Sigmoid colon (tissue), 7 donors: ENCODE results near the gene SH3TC1. TPM values are rescaled to one million over a fixed set of nuclear protein-coding genes. Genes with fewer than 3 reads are reported as not detected.

Experiments
- DNase-seq: peaks from one replicate; pipeline ENCODE4 v3.0.0-alpha.2; 2019
- H3K27ac ChIP-seq, 4 donors: fragments of 200-600 bp; sonication (generic); one replicate each; pipeline ENCODE4 v1.5.1; 2016 to 2019; ENCODE audit warnings: mild to moderate bottlenecking in 1 of 4
- H3K27me3 ChIP-seq, 3 donors: fragments of 200-600 bp; sonication (generic); one replicate each; pipeline ENCODE4 v1.5.1; 2019; ENCODE audit warnings: mild to moderate bottlenecking in 1 of 3
- H3K36me3 ChIP-seq, 4 donors: fragments of 200-600 bp; sonication (generic); one replicate each; pipeline ENCODE4 v1.5.1; 2016 to 2019
- H3K4me1 ChIP-seq, 4 donors: fragments of 200-600 bp; sonication (generic); one replicate each; pipeline ENCODE4 v1.5.1; 2017 to 2019
- H3K4me3 ChIP-seq, 4 donors: fragments of 200-600 bp; sonication (generic); one replicate each; pipeline ENCODE4 v1.5.1; 2017 to 2019; ENCODE audit warnings: mild to moderate bottlenecking in 2 of 4, moderate library complexity in 1 of 4
- H3K9me3 ChIP-seq, 4 donors: fragments of 200-600 bp in 3 of 4; sonication (generic) in 3 of 4; one replicate each; pipeline versions ENCODE4 v1.5.1 to v1.6.1; 2013 to 2019
- EP300 ChIP-seq, 4 donors: sonication (generic); formaldehyde crosslinking; IDR thresholded peaks; one replicate each; pipeline ENCODE4 v1.6.1; 2017; ENCODE audit warnings: antibody characterized with exemption in 4 of 4
- POLR2A ChIP-seq, 2 donors: fragments of 450-650 bp; IDR thresholded peaks; one replicate each; pipeline ENCODE4 v1.6.1; 2016; ENCODE audit warnings: antibody characterized with exemption in 2 of 2, mild to moderate bottlenecking in 2 of 2, moderate library complexity in 2 of 2
- POLR2AphosphoS5 ChIP-seq, 4 donors: sonication (generic); formaldehyde crosslinking; IDR thresholded peaks; one replicate each; pipeline ENCODE4 v1.6.1; 2017; ENCODE audit warnings: antibody characterized with exemption in 4 of 4
- WGBS, 2 donors: extraction: QIAGEN DNeasy Blood & Tissue Kit; methylation state at CpG; one replicate each; pipeline ENCODE4 v1.1.7; 2013; 5-methylcytosine and 5-hydroxymethylcytosine counted together
- intact Hi-C: fragments of 100-400 bp; cut with DNase I; formaldehyde crosslinking; loops from one replicate; pipeline ENCODE4 v1.15.1; 2023
- polyA plus RNA-seq, 3 donors: library from polyadenylated mRNA; stranded (reverse); fragments of 200-250 nt; gene quantifications; one replicate each; pipeline ENCODE4 v1.2.3, GENCODE V29; 2013
- total RNA-seq, 4 donors: library from RNA; depleted of rRNA; stranded (reverse); fragments of >200 nt; gene quantifications; one replicate each; pipeline ENCODE4 v1.1.0, GENCODE V29; 2016
- TF ChIP-seq, protein P1 (sequence below), 4 experiments: fragments of 450-650 bp in 3 of 4; fragments of 200-600 bp in 1 of 4; IDR thresholded peaks; one replicate each; pipeline ENCODE4 v1.5.1; 2016 to 2019; ENCODE audit warnings: antibody characterized with exemption in 4 of 4, mild to moderate bottlenecking in 3 of 4, moderate library complexity in 2 of 4
- donor health status: healthy with polysubstance abuse.
- donor health status: Bipolar disorder and iron deficiency.
- donor health status: healthy.

SH3TC1 gene
- total and polyA plus RNA-seq, 7 donors = 3.0 to 24.4 (median 7.8) TPM

DNA sequence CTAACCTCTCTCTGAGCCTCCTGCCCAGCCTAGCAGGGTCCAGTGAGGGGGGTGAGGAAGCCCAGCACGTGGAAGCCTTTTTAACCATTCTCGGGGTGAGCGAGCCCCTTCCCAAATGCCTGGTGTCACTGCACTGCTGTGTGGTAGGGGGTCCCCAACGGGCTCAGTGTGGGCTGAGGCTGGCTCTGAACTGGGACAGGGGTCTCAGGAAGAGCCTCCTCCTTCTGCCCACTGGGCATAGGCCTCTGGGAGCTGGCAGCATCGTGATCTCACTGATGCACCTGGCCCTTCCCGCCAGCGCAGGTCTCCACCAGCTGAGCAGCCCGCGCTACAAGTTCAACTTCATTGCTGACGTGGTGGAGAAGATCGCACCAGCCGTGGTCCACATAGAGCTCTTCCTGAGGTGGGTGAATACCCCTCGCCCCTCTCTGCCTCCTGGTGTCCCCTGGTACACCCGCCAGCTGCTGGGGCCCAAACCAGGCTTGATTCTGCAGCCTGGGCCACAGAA is 83.1 kb downstream of the SH3TC1 start:
- WGBS, 2 donors = 82 to 86% methylated on average over 14 of the region's 14 CpGs
- H3K27me3 ChIP-seq = no peaks in the 10 kb centered on the region
- peaks cover 0 to 61% (median 55%) of the 10 kb centered on the region in 4 donors for H3K4me1 ChIP-seq
- peak; percentile 57 for DNase-seq
- H3K9me3 ChIP-seq = no peaks in the 10 kb centered on the region
- TF ChIP-seq, protein P1, sequence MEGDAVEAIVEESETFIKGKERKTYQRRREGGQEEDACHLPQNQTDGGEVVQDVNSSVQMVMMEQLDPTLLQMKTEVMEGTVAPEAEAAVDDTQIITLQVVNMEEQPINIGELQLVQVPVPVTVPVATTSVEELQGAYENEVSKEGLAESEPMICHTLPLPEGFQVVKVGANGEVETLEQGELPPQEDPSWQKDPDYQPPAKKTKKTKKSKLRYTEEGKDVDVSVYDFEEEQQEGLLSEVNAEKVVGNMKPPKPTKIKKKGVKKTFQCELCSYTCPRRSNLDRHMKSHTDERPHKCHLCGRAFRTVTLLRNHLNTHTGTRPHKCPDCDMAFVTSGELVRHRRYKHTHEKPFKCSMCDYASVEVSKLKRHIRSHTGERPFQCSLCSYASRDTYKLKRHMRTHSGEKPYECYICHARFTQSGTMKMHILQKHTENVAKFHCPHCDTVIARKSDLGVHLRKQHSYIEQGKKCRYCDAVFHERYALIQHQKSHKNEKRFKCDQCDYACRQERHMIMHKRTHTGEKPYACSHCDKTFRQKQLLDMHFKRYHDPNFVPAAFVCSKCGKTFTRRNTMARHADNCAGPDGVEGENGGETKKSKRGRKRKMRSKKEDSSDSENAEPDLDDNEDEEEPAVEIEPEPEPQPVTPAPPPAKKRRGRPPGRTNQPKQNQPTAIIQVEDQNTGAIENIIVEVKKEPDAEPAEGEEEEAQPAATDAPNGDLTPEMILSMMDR (IDR thresholded peaks at IDR 0.05) = no peak
- no peak for TF ChIP-seq EP300 (IDR thresholded peaks at IDR 0.05)
- TF ChIP-seq POLR2A (IDR thresholded peaks at IDR 0.05) = no peak
- TF ChIP-seq POLR2AphosphoS5 (IDR thresholded peaks at IDR 0.05) = no peak
- no peaks in the 10 kb centered on the region for H3K36me3 ChIP-seq
- intact Hi-C loops = no loop called here
- H3K27ac ChIP-seq = peak overlapping the region; percentile 23 to 72 (median 60)
- no peak overlapping the region for H3K4me3 ChIP-seq

DNA sequence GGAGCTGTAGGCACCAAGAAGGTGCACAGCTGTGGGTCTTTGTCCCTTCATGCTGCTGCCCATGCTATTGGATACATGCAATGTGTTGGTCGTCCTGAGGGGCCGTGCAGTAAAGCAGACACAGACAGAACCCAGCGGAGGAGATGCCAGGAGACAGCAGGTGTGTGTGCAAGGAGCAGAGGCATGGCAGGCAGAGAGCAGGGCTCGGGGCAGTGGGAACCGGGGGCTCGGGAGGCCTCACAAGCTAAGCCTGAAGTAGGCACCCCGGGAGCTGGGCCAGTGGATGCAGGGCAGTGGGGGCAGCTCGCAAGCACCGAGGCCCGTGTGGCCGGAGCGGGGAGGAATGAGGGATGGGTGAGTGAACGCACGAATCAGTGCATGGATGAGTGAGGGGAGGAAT is 83.7 kb downstream of the SH3TC1 start:
- Histone ChIP-seq H3K4me1 (peaks cover 0 to 55% (median 49%) of the 10 kb centered on the region in 4 donors), H3K9me3 (no peaks in the 10 kb centered on the region), H3K27me3 (no peaks in the 10 kb centered on the region), H3K36me3 (no peaks in the 10 kb centered on the region), H3K27ac (peak overlapping the region in 2 of 4 donors; percentile 63 to 72), H3K4me3 (no peak overlapping the region)
- 87 to 90% methylated on average over 14 of the region's 14 CpGs for WGBS, 2 donors
- TF ChIP-seq EP300 (IDR thresholded peaks at IDR 0.05) (no peak), POLR2AphosphoS5 (IDR thresholded peaks at IDR 0.05) (no peak), POLR2A (IDR thresholded peaks at IDR 0.05) (no peak)
- TF ChIP-seq, protein P1 (IDR thresholded peaks at IDR 0.05) = no peak
- intact Hi-C loops = no loop called here
- peak; percentile 62 for DNase-seq

DNA sequence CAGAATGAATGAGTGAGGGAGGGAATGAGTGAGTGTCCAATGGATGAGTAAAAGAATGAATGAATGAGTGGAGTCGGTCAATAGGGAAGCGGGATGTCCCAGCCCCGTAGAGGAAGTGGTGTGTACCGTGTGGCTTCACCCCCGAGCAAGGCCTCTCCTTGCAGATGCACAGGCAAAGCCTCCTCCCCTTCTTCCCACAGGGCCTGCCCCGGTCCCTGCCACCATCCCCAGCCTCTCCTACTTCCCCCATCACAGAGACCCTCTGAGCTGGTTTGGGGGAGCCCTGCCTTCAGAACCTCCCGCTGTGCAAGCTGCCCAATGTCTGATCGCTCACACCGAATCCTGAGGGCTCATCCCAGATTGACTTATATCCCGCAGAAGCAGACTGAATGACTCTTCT is 84.1 kb downstream of the SH3TC1 start:
- no peaks in the 10 kb centered on the region for H3K9me3 ChIP-seq
- H3K36me3 ChIP-seq = no peaks in the 10 kb centered on the region
- no peaks in the 10 kb centered on the region for H3K27me3 ChIP-seq
- no peak overlapping the region for H3K4me3 ChIP-seq
- no peak overlapping the region for H3K27ac ChIP-seq
- TF ChIP-seq, protein P1 (IDR thresholded peaks at IDR 0.05) = no peak
- no peak for TF ChIP-seq POLR2AphosphoS5 (IDR thresholded peaks at IDR 0.05)
- no peak for TF ChIP-seq POLR2A (IDR thresholded peaks at IDR 0.05)
- TF ChIP-seq EP300 (IDR thresholded peaks at IDR 0.05) = no peak
- peaks cover 0 to 51% (median 45%) of the 10 kb centered on the region in 4 donors for H3K4me1 ChIP-seq
- 55 to 77% methylated on average over 10 of the region's 10 CpGs for WGBS, 2 donors
- peak; percentile 61 for DNase-seq
- intact Hi-C loops = no loop called here

DNA sequence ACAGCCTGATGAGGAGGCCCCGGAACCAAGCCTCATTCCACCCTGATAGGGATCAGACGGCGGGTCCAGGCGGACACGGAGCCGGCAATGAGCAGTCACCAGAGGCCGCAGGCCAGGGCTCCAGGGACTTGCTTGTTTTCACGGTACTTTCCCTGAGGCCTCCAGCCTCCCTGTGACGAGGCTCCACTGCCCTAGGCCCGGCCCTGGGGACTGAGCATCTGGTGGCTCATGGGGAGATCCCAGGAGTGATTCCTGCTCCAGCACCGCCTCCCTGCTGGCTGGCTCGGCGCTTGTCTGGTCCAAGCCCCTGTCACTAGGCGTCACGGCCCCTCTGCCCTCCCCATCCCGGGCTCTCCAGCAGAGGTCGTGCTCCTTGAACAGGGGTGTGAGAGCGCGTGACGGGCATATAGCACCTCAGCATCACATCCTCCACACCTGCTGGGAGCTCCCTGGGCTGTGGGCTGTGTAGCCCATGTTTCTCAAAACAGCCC is 84.6 kb downstream of the SH3TC1 start:
- no peaks in the 10 kb centered on the region for H3K9me3 ChIP-seq
- H3K4me1 ChIP-seq = peaks cover 0 to 46% (median 40%) of the 10 kb centered on the region in 4 donors
- no peaks in the 10 kb centered on the region for H3K27me3 ChIP-seq
- no peak overlapping the region for H3K4me3 ChIP-seq
- peak; percentile 66 for DNase-seq
- peak overlapping the region in 1 of 4 donors; percentile 17 for H3K27ac ChIP-seq
- 75 to 84% methylated on average over 20 of the region's 20 CpGs for WGBS, 2 donors
- no peaks in the 10 kb centered on the region for H3K36me3 ChIP-seq
- intact Hi-C loops = no loop called here
- TF ChIP-seq EP300 (IDR thresholded peaks at IDR 0.05) = no peak
- TF ChIP-seq POLR2AphosphoS5 (IDR thresholded peaks at IDR 0.05) = no peak
- TF ChIP-seq, protein P1 (IDR thresholded peaks at IDR 0.05) = no peak
- TF ChIP-seq POLR2A (IDR thresholded peaks at IDR 0.05) = no peak

DNA sequence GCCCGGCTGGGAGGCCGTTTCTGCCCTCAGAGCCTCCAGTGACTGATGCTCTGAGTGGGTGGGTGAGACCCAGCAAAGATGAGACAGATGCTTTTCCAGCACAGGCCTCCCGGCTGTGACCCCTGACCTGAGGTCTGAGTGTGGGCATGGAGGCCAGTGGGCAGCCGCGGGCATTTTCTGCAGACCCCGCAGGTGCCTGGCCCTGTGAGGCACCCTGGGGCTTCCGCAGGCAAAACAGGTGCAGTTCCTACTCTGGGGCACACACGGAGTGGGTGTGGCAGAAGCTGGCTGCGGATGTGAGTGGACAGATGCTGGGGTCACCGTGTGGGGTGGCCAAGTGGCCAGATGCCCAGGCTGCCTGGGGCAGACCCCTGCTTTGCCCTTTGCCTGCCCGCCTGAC is 85.3 kb downstream of the SH3TC1 start:
- no peak for TF ChIP-seq POLR2A (IDR thresholded peaks at IDR 0.05)
- TF ChIP-seq, protein P1 (IDR thresholded peaks at IDR 0.05) = no peak
- TF ChIP-seq EP300 (IDR thresholded peaks at IDR 0.05) = no peak
- TF ChIP-seq POLR2AphosphoS5 (IDR thresholded peaks at IDR 0.05) = no peak
- no peak overlapping the region for H3K4me3 ChIP-seq
- H3K27ac ChIP-seq = no peak overlapping the region
- intact Hi-C loops = no loop called here
- 57 to 82% methylated on average over 11 of the region's 11 CpGs for WGBS, 2 donors
- peaks cover 0 to 39% (median 34%) of the 10 kb centered on the region in 4 donors for H3K4me1 ChIP-seq
- no peaks in the 10 kb centered on the region for H3K9me3 ChIP-seq
- H3K36me3 ChIP-seq = no peaks in the 10 kb centered on the region
- H3K27me3 ChIP-seq = no peaks in the 10 kb centered on the region
- DNase-seq = peak; percentile 62
